H1 (cell line): Measurements from ENCODE around the gene RETSAT. TPM values are rescaled to one million over a fixed set of nuclear protein-coding genes. Genes with fewer than 3 reads are reported as not detected.

ENCODE experiments used
- ASH2L ChIP-seq: fragments of 200-600, 300-600 bp; sonication (generic); IDR thresholded peaks from one replicate; pipeline ENCODE4 v1.7.1; 2017; ENCODE audit warnings: low read length
- BACH1 ChIP-seq: IDR thresholded peaks from 2 replicates; pipeline ENCODE4 v1.6.1; 2012; ENCODE audit warnings: low read length, improper control_type of control experiment
- BRCA1 ChIP-seq: IDR thresholded peaks from 2 replicates; pipeline ENCODE4 v1.6.1; 2012; ENCODE audit warnings: low read depth, low read length, improper control_type of control experiment
- CEBPB ChIP-seq: IDR thresholded peaks from 2 replicates; pipeline ENCODE4 v1.6.1; 2012; ENCODE audit warnings: low read depth, low read length
- CTCF ChIP-seq, 3 experiments: IDR thresholded peaks; 1 replicate in 2 of 3; 2 replicates in 1 of 3; pipeline versions ENCODE4 v1.5.1 to v1.6.1; 2011; ENCODE audit warnings: low read length in 3 of 3, mild to moderate bottlenecking in 3 of 3, inconsistent platforms in 2 of 3, low read depth in 1 of 3, moderate library complexity in 1 of 3; ENCODE audit not compliant: insufficient read depth in 1 of 3; ENCODE audit errors: control extremely low read depth in 1 of 3
- E2F6 ChIP-seq: IDR thresholded peaks from 2 replicates; pipeline ENCODE4 v1.6.1; 2012; ENCODE audit warnings: inconsistent platforms
- EGR1 ChIP-seq: IDR thresholded peaks from 2 replicates; pipeline ENCODE4 v1.6.1; 2011; ENCODE audit warnings: low read depth, low read length, borderline replicate concordance
- EZH2 ChIP-seq: fragments of 200-600 bp; sonication (generic); IDR thresholded peaks from 2 replicates; pipeline ENCODE4 v1.7.1; 2012; ENCODE audit warnings: low read depth, mild to moderate bottlenecking, moderate library complexity, low read length, inconsistent platforms; ENCODE audit not compliant: severe bottlenecking
- GABPA ChIP-seq: IDR thresholded peaks from 2 replicates; pipeline ENCODE4 v1.6.1; 2011; ENCODE audit warnings: mild to moderate bottlenecking, low read length, moderate library complexity, borderline replicate concordance; ENCODE audit not compliant: insufficient read depth
- HDAC2 ChIP-seq, 2 experiments: fragments of 300-600 bp in 1 of 2; sonication (generic) in 1 of 2; IDR thresholded peaks; 2 replicates each; pipeline ENCODE4 v1.6.1; 2011 to 2012; ENCODE audit warnings: low read depth in 2 of 2, low read length in 2 of 2, mild to moderate bottlenecking in 2 of 2, moderate library complexity in 2 of 2, borderline replicate concordance in 1 of 2, inconsistent platforms in 1 of 2
- MAFK ChIP-seq: IDR thresholded peaks from 2 replicates; pipeline ENCODE4 v1.6.1; 2012; ENCODE audit warnings: low read depth, mild to moderate bottlenecking, improper control_type of control experiment, low read length
- MAX ChIP-seq: IDR thresholded peaks from 2 replicates; pipeline ENCODE4 v1.6.1; 2012; ENCODE audit warnings: inconsistent platforms
- POLR2AphosphoS5 ChIP-seq: IDR thresholded peaks from 2 replicates; pipeline ENCODE4 v1.6.1; 2011; ENCODE audit warnings: low read depth, low read length
- POU5F1 ChIP-seq: IDR thresholded peaks from 2 replicates; pipeline ENCODE4 v1.6.1; 2011; ENCODE audit warnings: low read depth, mild to moderate bottlenecking, low read length, moderate library complexity
- RFX5 ChIP-seq: IDR thresholded peaks from 2 replicates; pipeline ENCODE4 v1.6.1; 2011; ENCODE audit warnings: low read depth, low read length, improper control_type of control experiment, borderline replicate concordance
- RNF2 ChIP-seq: fragments of 200-900, 300-1000 bp; sonication (generic); IDR thresholded peaks from 2 replicates; pipeline ENCODE4 v1.7.1; 2016; ENCODE audit warnings: borderline replicate concordance, low read depth, mild to moderate bottlenecking, antibody characterized with exemption, low read length; ENCODE audit not compliant: poor library complexity, severe bottlenecking; ENCODE audit errors: missing control alignments
- SAP30 ChIP-seq: fragments of 300-600 bp; sonication (generic); IDR thresholded peaks from 2 replicates; pipeline ENCODE4 v1.7.1; 2012; ENCODE audit warnings: low read length, moderate library complexity, mild to moderate bottlenecking, inconsistent platforms; ENCODE audit not compliant: insufficient read depth, insufficient replicate concordance
- SRF ChIP-seq: IDR thresholded peaks from 2 replicates; pipeline ENCODE4 v1.6.1; 2011; ENCODE audit warnings: mild to moderate bottlenecking, low read depth, low read length, moderate library complexity
- TAF7 ChIP-seq: optimal IDR thresholded peaks from 2 replicates; pipeline ENCODE3; 2011; ENCODE audit warnings: low read depth, mild to moderate bottlenecking, inconsistent platforms, low read length, moderate library complexity, borderline replicate concordance
- TBP ChIP-seq: IDR thresholded peaks from 2 replicates; pipeline ENCODE4 v1.6.1; 2011; ENCODE audit warnings: low read depth, low read length, improper control_type of control experiment
- YY1 ChIP-seq: IDR thresholded peaks from 2 replicates; pipeline ENCODE4 v1.6.1; 2011; ENCODE audit warnings: low read depth, mild to moderate bottlenecking, low read length
- polyA plus RNA-seq, 7 experiments: library from polyadenylated mRNA; depleted of rRNA in 3 of 7; stranded (reverse) in 5 of 7; unstranded in 2 of 7; fragments of >200 nt in 5 of 7; fragments of 200-250 nt in 2 of 7; gene quantifications; 1 replicate in 5 of 7; 2 replicates in 1 of 7; 4 replicates in 1 of 7; pipeline versions ENCODE4 v1.2.1 to v1.2.3, GENCODE V29; 2011 to 2013; ENCODE audit warnings: missing spikeins in 2 of 7, mixed read lengths in 2 of 7
- total RNA-seq: library from RNA; stranded (reverse); fragmentation: NEBNext Ultra II Directional; extraction: Animal tissue kit (Norgen Biotek cat#: 25700); gene quantifications from 2 replicates; pipeline ENCODE4 v1.2.1, GENCODE V29; 2021

Gene RETSAT
- total and polyA plus RNA-seq, 2 of the 8 experiments (the other 6 are each of a cell fraction or from before 2014, with no cell fraction given): 15.8 to 16.7 TPM

- TF ChIP-seq MAX: no peak
- no peak for TF ChIP-seq EZH2
- TF ChIP-seq BACH1: no peak
- no peak for TF ChIP-seq E2F6
- no peak for TF ChIP-seq MAFK
- no peak for TF ChIP-seq GABPA
- peak; percentile 89 to 94 (median 94) for TF ChIP-seq CTCF (IDR thresholded peaks at IDR 0.05; ENCODE audit: control extremely low read depth in 1 of 3, insufficient read depth in 1 of 3, low read depth in 1 of 3, low read length in 3 of 3)
- TF ChIP-seq EGR1: no peak
- no peak for TF ChIP-seq TBP
- TF ChIP-seq RNF2: no peak
- no peak for TF ChIP-seq BRCA1
- TF ChIP-seq RFX5: no peak
- TF ChIP-seq YY1: no peak
- no peak for TF ChIP-seq ASH2L
- no peak for TF ChIP-seq POU5F1
- no peak for TF ChIP-seq TAF7
- no peak for TF ChIP-seq SAP30
- TF ChIP-seq HDAC2 (IDR thresholded peaks at IDR 0.05; ENCODE audit: borderline replicate concordance in 1 of 2, low read depth in 2 of 2, low read length in 2 of 2): peak in 1 of 2 experiments; percentile 72; a peak in 1 of 4 replicates
- TF ChIP-seq SRF: no peak
- no peak for TF ChIP-seq CEBPB
- TF ChIP-seq POLR2AphosphoS5: peak; percentile 29; the same call in 1 of the 2 replicates
These were observed 36.8 kb upstream of the RETSAT start (continued) for GRCh38 chr2:85390941-85391669.
